ENCODE data around the gene ADAM12. TPM values are rescaled to one million over a fixed set of nuclear protein-coding genes. Genes with fewer than 3 reads are reported as not detected.

The ADAM12 gene
- total and polyA plus RNA-seq, 10 donors: 0.51 to 7.0 (median 1.0) TPM

GRCh38 chr10:126342680-126343079 lies 45.6 kb downstream of the ADAM12 start:
- H3K27ac ChIP-seq: no peak overlapping the region
- WGBS, 5 donors: 78 to 87% (median 80%) methylated on average over 5 of the region's 5 CpGs
- DNase-seq: no peak
- intact Hi-C loops (cut with DNase I; ENCODE audit: low total_unique reads): no loop called here
- no peak overlapping the region for H3K4me3 ChIP-seq
- H3K27me3 ChIP-seq (replicated peaks in 1 of 7): peaks cover 0 to 1% (median 0%) of the 10 kb centered on the region in 7 donors
- no peaks in the 10 kb centered on the region for H3K36me3 ChIP-seq
- TF ChIP-seq POLR2AphosphoS5 (IDR thresholded peaks at IDR 0.05) (no peak), POLR2A (IDR thresholded peaks at IDR 0.05) (no peak), CTCF (IDR thresholded peaks at IDR 0.05 in 8 of 11, conservative IDR thresholded peaks at IDR 0.05 in 3 of 11) (no peak)
- H3K9me3 ChIP-seq: peaks cover 0 to 16% (median 4%) of the 10 kb centered on the region in 8 donors
- H3K4me1 ChIP-seq: no peaks in the 10 kb centered on the region

GRCh38 chr10:126341491-126341890 lies 46.8 kb downstream of the ADAM12 start:
- intact Hi-C loops (cut with DNase I; ENCODE audit: low total_unique reads): no loop called here
- 58 to 73% (median 69%) methylated on average over 2 of the region's 2 CpGs for WGBS, 5 donors
- H3K27ac ChIP-seq: no peak overlapping the region

GRCh38 chr10:126337251-126337810 lies 50.9 kb downstream of the ADAM12 start:
- intact Hi-C loops (cut with DNase I; ENCODE audit: low total_unique reads): no loop called here
- no peak for DNase-seq
- Histone ChIP-seq H3K4me1 (no peaks in the 10 kb centered on the region), H3K4me3 (no peak overlapping the region), H3K9me3 (no peaks in the 10 kb centered on the region), H3K36me3 (no peaks in the 10 kb centered on the region), H3K27ac (no peak overlapping the region), H3K27me3 (replicated peaks in 1 of 7) (no peaks in the 10 kb centered on the region)
- no peak for TF ChIP-seq POLR2AphosphoS5 (IDR thresholded peaks at IDR 0.05)
- no peak for TF ChIP-seq CTCF (IDR thresholded peaks at IDR 0.05 in 8 of 11, conservative IDR thresholded peaks at IDR 0.05 in 3 of 11)
- TF ChIP-seq POLR2A (IDR thresholded peaks at IDR 0.05): no peak
- 76 to 92% (median 82%) methylated on average over 1 of the region's 1 CpG for WGBS, 5 donors

More at GRCh38 chr10:126341491-126341890, 46.8 kb downstream of the ADAM12 start:
- no peak for DNase-seq
- TF ChIP-seq POLR2AphosphoS5 (IDR thresholded peaks at IDR 0.05) (no peak), CTCF (IDR thresholded peaks at IDR 0.05 in 8 of 11, conservative IDR thresholded peaks at IDR 0.05 in 3 of 11) (no peak), POLR2A (IDR thresholded peaks at IDR 0.05) (no peak)
- Histone ChIP-seq H3K36me3 (no peaks in the 10 kb centered on the region), H3K4me3 (no peak overlapping the region), H3K27me3 (replicated peaks in 1 of 7) (no peaks in the 10 kb centered on the region), H3K4me1 (no peaks in the 10 kb centered on the region), H3K9me3 (peaks cover 0 to 16% (median 4%) of the 10 kb centered on the region in 8 donors)

- Histone ChIP-seq H3K9me3 (no peaks in the 10 kb centered on the region), H3K36me3 (no peaks in the 10 kb centered on the region), H3K27me3 (replicated peaks in 1 of 7) (peaks cover 0 to 1% (median 0%) of the 10 kb centered on the region in 7 donors), H3K4me3 (no peak overlapping the region), H3K4me1 (no peaks in the 10 kb centered on the region), H3K27ac (no peak overlapping the region)
- WGBS, 5 donors: 73 to 88% (median 87%) methylated on average over 9 of the region's 9 CpGs
- DNase-seq: no peak
- intact Hi-C loops (cut with DNase I; ENCODE audit: low total_unique reads): no loop called here
- TF ChIP-seq POLR2AphosphoS5 (IDR thresholded peaks at IDR 0.05) (no peak), CTCF (IDR thresholded peaks at IDR 0.05 in 8 of 11, conservative IDR thresholded peaks at IDR 0.05 in 3 of 11) (no peak), POLR2A (IDR thresholded peaks at IDR 0.05) (no peak)
Measured at GRCh38 chr10:126336801-126337200, 51.5 kb downstream of the ADAM12 start.

All from spleen (tissue), 11 donors.